Measurements from ENCODE around the gene TAF11. TPM values are rescaled to one million over a fixed set of nuclear protein-coding genes. Genes with fewer than 3 reads are reported as not detected.
"Not testable (repeated sequence)": the region's sequence is repeated elsewhere in the genome, so short reads cannot be mapped to it uniquely, and the experiment has no call there.

The TAF11 gene
- total RNA-seq (43.9 and 47.6 TPM in 2 replicates), polyA plus RNA-seq (33.1 and 38.6 TPM in 2 replicates)

- H3K4me3 ChIP-seq, result peak within 1 kb of the TSS; percentile 78
- H3K79me2 ChIP-seq, result peaks cover 82% of the 10 kb centered on the region
- no peaks in the 10 kb centered on the region for H3K9me3 ChIP-seq (ENCODE audit: low read depth)
- H3K36me3 ChIP-seq (replicated peaks; ENCODE audit: insufficient read depth, low read depth), result no peaks in the 10 kb centered on the region
- H3K4me2 ChIP-seq, result peak within 1 kb of the TSS; percentile 89
- H3K27ac ChIP-seq, result peak within 1 kb of the TSS; percentile 94
- peaks cover 9% of the 10 kb centered on the region for H4K20me1 ChIP-seq (ENCODE audit: insufficient read depth, poor library complexity, severe bottlenecking)
- no peaks in the 10 kb centered on the region for H3K27me3 ChIP-seq
- under 1% methylated on average over 43 of the region's 43 CpGs for WGBS (ENCODE audit: low lambda C conversion rate, missing lambda C conversion rate)
- peak within 1 kb of the TSS; percentile 75 for H2AFZ ChIP-seq
- peak; percentile 97 for DNase-seq (ENCODE audit: low spot score)
- peaks cover 6% of the 10 kb centered on the region for H3K4me1 ChIP-seq (ENCODE audit: insufficient read depth)
- H3K9me2 ChIP-seq (replicated peaks; ENCODE audit: insufficient read depth), result no peaks in the 10 kb centered on the region
- TF ChIP-seq EZH2phosphoT487 (IDR thresholded peaks at IDR 0.05; ENCODE audit: low read depth, severe bottlenecking, unreplicated experiment), result no peak
- no peak for TF ChIP-seq EZH2 (IDR thresholded peaks at IDR 0.05; ENCODE audit: borderline replicate concordance)
Observed at GRCh38 chr6:34887753-34888513, at the start of gene TAF11. Gene TAF11 (minus strand): TSS chr6:34888042. CDS start chr6:34887957, 85 bp downstream.

- 59% methylated on average over 5 of the region's 5 CpGs for WGBS (ENCODE audit: low lambda C conversion rate, missing lambda C conversion rate)
Observed at GRCh38 chr6:34934516-34934915, 46.7 kb upstream of the TAF11 start.

GRCh38 chr6:34932202-34932601 is 44.4 kb upstream of the TAF11 start:
- WGBS (ENCODE audit: low lambda C conversion rate, missing lambda C conversion rate), result 94% methylated on average over 12 of the region's 12 CpGs
- Histone ChIP-seq H3K79me2 (peaks cover 74% of the 10 kb centered on the region), H3K4me1 (ENCODE audit: insufficient read depth) (peaks cover 12% of the 10 kb centered on the region)
- not testable (repeated sequence) for H3K36me3 ChIP-seq (replicated peaks; ENCODE audit: insufficient read depth, low read depth); DNase-seq (ENCODE audit: low spot score); H3K4me3 ChIP-seq; H2AFZ ChIP-seq; H3K4me2 ChIP-seq; H3K9me3 ChIP-seq (ENCODE audit: low read depth); H3K27ac ChIP-seq; H3K27me3 ChIP-seq; H3K9me2 ChIP-seq (replicated peaks; ENCODE audit: insufficient read depth); H4K20me1 ChIP-seq (ENCODE audit: insufficient read depth, poor library complexity, severe bottlenecking)

More at GRCh38 chr6:34934516-34934915, 46.7 kb upstream of the TAF11 start:
- Histone ChIP-seq H3K27ac (no peak overlapping the region), H3K79me2 (peaks cover 78% of the 10 kb centered on the region), H2AFZ (no peak overlapping the region), H3K9me2 (replicated peaks; ENCODE audit: insufficient read depth) (no peaks in the 10 kb centered on the region), H3K9me3 (ENCODE audit: low read depth) (no peaks in the 10 kb centered on the region), H3K36me3 (replicated peaks; ENCODE audit: insufficient read depth, low read depth) (no peaks in the 10 kb centered on the region), H3K4me3 (no peak overlapping the region), H4K20me1 (ENCODE audit: insufficient read depth, poor library complexity, severe bottlenecking) (no peaks in the 10 kb centered on the region), H3K27me3 (no peaks in the 10 kb centered on the region), H3K4me2 (no peak overlapping the region), H3K4me1 (ENCODE audit: insufficient read depth) (peaks cover 22% of the 10 kb centered on the region)
- TF ChIP-seq EZH2 (IDR thresholded peaks at IDR 0.05; ENCODE audit: borderline replicate concordance), result no peak
- TF ChIP-seq CTCF (IDR thresholded peaks at IDR 0.05; ENCODE audit: poor library complexity), result no peak
- no peak for TF ChIP-seq EZH2phosphoT487 (IDR thresholded peaks at IDR 0.05; ENCODE audit: low read depth, severe bottlenecking, unreplicated experiment)
- DNase-seq (ENCODE audit: low spot score), result peak; percentile 66

- H3K27me3 ChIP-seq, result no peaks in the 10 kb centered on the region
- no peak overlapping the region for H2AFZ ChIP-seq
- no peaks in the 10 kb centered on the region for H3K9me2 ChIP-seq (replicated peaks; ENCODE audit: insufficient read depth)
- no peak overlapping the region for H3K27ac ChIP-seq
- no peak overlapping the region for H3K4me3 ChIP-seq
- no peak for DNase-seq (ENCODE audit: low spot score)
- TF ChIP-seq EZH2 (IDR thresholded peaks at IDR 0.05; ENCODE audit: borderline replicate concordance) (no peak), EZH2phosphoT487 (IDR thresholded peaks at IDR 0.05; ENCODE audit: low read depth, severe bottlenecking, unreplicated experiment) (no peak), CTCF (IDR thresholded peaks at IDR 0.05; ENCODE audit: poor library complexity) (no peak)
- H3K79me2 ChIP-seq, result peaks cover 82% of the 10 kb centered on the region
- H3K9me3 ChIP-seq (ENCODE audit: low read depth), result no peaks in the 10 kb centered on the region
- H4K20me1 ChIP-seq (ENCODE audit: insufficient read depth, poor library complexity, severe bottlenecking), result no peaks in the 10 kb centered on the region
- H3K4me1 ChIP-seq (ENCODE audit: insufficient read depth), result peaks cover 10% of the 10 kb centered on the region
- WGBS (ENCODE audit: low lambda C conversion rate, missing lambda C conversion rate), result 74% methylated on average over 3 of the region's 3 CpGs
- no peak overlapping the region for H3K4me2 ChIP-seq
- H3K36me3 ChIP-seq (replicated peaks; ENCODE audit: insufficient read depth, low read depth), result no peaks in the 10 kb centered on the region
Observed at GRCh38 chr6:34930221-34930620, 42.4 kb upstream of the TAF11 start.
